ENCODE results near the gene PAPSS1.

The PAPSS1 gene

GRCh38 chr4:107743532-107743931 lies 23.5 kb upstream of the PAPSS1 start:
- Histone ChIP-seq H4K20me1 (ENCODE audit: insufficient read depth, low read length, poor library complexity, severe bottlenecking) (no peaks in the 10 kb centered on the region), H3K9ac (ENCODE audit: low read depth, low read length, poor library complexity, severe bottlenecking) (no peak overlapping the region), H2AFZ (ENCODE audit: low read length) (no peak overlapping the region), H3K9me3 (ENCODE audit: insufficient read depth, low read depth, low read length) (no peaks in the 10 kb centered on the region), H3F3A (ENCODE audit: low read depth) (no peaks in the 10 kb centered on the region), H3K27me3 (ENCODE audit: insufficient read depth, low read length, poor library complexity, severe bottlenecking) (peaks cover 4% of the 10 kb centered on the region), H3K4me3 (ENCODE audit: low read length, poor library complexity, severe bottlenecking) (no peak overlapping the region), H3K4me1 (ENCODE audit: insufficient read depth, low read length, poor library complexity, severe bottlenecking) (no peaks in the 10 kb centered on the region), H3K9me2 (replicated peaks; ENCODE audit: low read depth, low read length) (no peaks in the 10 kb centered on the region), H3K4me2 (ENCODE audit: low read depth, low read length, poor library complexity, severe bottlenecking) (no peak overlapping the region), H3K36me3 (ENCODE audit: insufficient read depth, low read length) (no peaks in the 10 kb centered on the region), H3K79me2 (ENCODE audit: insufficient read depth, low read length) (no peaks in the 10 kb centered on the region)
- TF ChIP-seq EZH2phosphoT487 (IDR thresholded peaks at IDR 0.05; ENCODE audit: borderline replicate concordance): no peak
- TF ChIP-seq CTCF (conservative IDR thresholded peaks at IDR 0.05; ENCODE audit: low read length): no peak

DNA sequence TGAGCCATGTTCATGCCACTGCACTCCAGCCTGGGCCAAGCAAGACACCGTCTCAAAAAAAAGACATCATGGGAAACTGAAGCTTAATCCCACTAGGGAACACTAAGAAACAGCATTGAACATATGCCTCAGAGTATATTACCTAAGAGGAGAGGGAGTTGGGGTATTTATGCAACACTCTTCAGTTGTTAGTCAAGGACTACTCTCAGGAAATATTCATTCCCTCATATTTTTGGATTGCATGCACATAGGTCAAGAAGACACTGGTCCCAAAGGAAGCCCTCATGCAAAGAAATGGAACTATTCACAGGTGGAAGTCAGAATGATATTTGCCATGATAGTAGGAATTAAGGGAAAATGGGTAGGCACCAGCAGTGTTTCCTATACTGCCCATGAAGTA lies 22.8 kb upstream of the PAPSS1 start:
- no peaks in the 10 kb centered on the region for H3K79me2 ChIP-seq (ENCODE audit: insufficient read depth, low read length)
- H3K4me3 ChIP-seq (ENCODE audit: low read length, poor library complexity, severe bottlenecking): no peak overlapping the region
- H3K4me1 ChIP-seq (ENCODE audit: insufficient read depth, low read length, poor library complexity, severe bottlenecking): no peaks in the 10 kb centered on the region
- H3K4me2 ChIP-seq (ENCODE audit: low read depth, low read length, poor library complexity, severe bottlenecking): no peak overlapping the region
- no peak for TF ChIP-seq EZH2phosphoT487 (IDR thresholded peaks at IDR 0.05; ENCODE audit: borderline replicate concordance)
- no peak for TF ChIP-seq CTCF (conservative IDR thresholded peaks at IDR 0.05; ENCODE audit: low read length)
- no peaks in the 10 kb centered on the region for H3K9me2 ChIP-seq (replicated peaks; ENCODE audit: low read depth, low read length)
- H3K36me3 ChIP-seq (ENCODE audit: insufficient read depth, low read length): no peaks in the 10 kb centered on the region
- H3K9me3 ChIP-seq (ENCODE audit: insufficient read depth, low read depth, low read length): no peaks in the 10 kb centered on the region
- no peaks in the 10 kb centered on the region for H3K27me3 ChIP-seq (ENCODE audit: insufficient read depth, low read length, poor library complexity, severe bottlenecking)
- no peak overlapping the region for H3K9ac ChIP-seq (ENCODE audit: low read depth, low read length, poor library complexity, severe bottlenecking)
- no peak overlapping the region for H2AFZ ChIP-seq (ENCODE audit: low read length)
- no peaks in the 10 kb centered on the region for H4K20me1 ChIP-seq (ENCODE audit: insufficient read depth, low read length, poor library complexity, severe bottlenecking)
- H3F3A ChIP-seq (ENCODE audit: low read depth): no peaks in the 10 kb centered on the region

DNA sequence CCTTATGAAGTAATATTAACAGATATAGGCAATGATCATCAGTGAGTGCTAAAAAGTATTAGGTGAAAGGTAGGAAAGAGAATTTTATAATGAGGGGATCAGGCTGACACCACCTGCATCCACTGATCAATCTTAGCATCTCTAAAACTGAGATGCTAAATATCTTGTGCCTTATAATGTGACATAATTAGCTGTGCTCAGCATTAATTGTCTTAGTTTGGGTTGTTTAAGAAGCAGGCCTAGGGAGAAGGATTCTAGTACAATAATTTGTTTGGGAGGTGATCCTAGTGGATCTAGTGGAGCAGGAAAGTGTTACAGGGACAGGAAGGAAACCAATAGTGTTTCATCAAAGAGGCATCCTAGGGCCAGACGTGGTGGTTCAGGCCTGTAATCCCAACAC lies 22.2 kb upstream of the PAPSS1 start:
- no peaks in the 10 kb centered on the region for H3K4me1 ChIP-seq (ENCODE audit: insufficient read depth, low read length, poor library complexity, severe bottlenecking)

More for the DNA sequence above, 22.2 kb upstream of the PAPSS1 start:
- Histone ChIP-seq H3K27me3 (ENCODE audit: insufficient read depth, low read length, poor library complexity, severe bottlenecking) (no peaks in the 10 kb centered on the region), H3K9me2 (replicated peaks; ENCODE audit: low read depth, low read length) (no peaks in the 10 kb centered on the region), H3K4me3 (ENCODE audit: low read length, poor library complexity, severe bottlenecking) (no peak overlapping the region), H3K9me3 (ENCODE audit: insufficient read depth, low read depth, low read length) (no peaks in the 10 kb centered on the region), H3K36me3 (ENCODE audit: insufficient read depth, low read length) (no peaks in the 10 kb centered on the region), H4K20me1 (ENCODE audit: insufficient read depth, low read length, poor library complexity, severe bottlenecking) (no peaks in the 10 kb centered on the region), H2AFZ (ENCODE audit: low read length) (no peak overlapping the region), H3K79me2 (ENCODE audit: insufficient read depth, low read length) (no peaks in the 10 kb centered on the region), H3K9ac (ENCODE audit: low read depth, low read length, poor library complexity, severe bottlenecking) (no peak overlapping the region), H3K4me2 (ENCODE audit: low read depth, low read length, poor library complexity, severe bottlenecking) (no peak overlapping the region), H3F3A (ENCODE audit: low read depth) (no peaks in the 10 kb centered on the region)
- TF ChIP-seq CTCF (conservative IDR thresholded peaks at IDR 0.05; ENCODE audit: low read length): no peak

All from Loucy (cell line).